Islet precursor cell (in vitro differentiated cells): ENCODE results near the gene HPS6.

ENCODE experiments used
- DNase-seq: peaks from one replicate; pipeline ENCODE4 v3.0.0-alpha.2; 2018

The HPS6 gene

DNA sequence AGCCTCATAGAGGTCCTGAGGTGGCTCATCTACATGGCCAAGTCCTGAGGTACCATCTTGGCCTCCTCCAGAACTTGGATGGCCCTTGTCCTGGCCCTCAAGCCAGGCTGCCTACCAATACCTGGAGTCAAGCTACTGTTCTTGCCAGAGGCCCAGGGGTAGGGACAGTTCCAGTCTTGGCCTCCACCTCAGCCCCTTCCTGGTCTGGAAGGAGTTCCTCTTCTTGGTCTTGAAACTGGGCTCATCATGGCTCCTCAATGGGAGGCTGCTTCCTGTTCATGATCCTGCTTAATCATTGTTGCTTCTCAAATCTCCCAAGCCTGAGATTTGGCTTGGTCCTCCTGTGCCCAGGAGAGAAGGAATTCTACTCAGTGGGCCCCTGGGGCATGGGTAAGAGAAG lies 3.9 kb downstream of the HPS6 start:
- no peak for DNase-seq

DNA sequence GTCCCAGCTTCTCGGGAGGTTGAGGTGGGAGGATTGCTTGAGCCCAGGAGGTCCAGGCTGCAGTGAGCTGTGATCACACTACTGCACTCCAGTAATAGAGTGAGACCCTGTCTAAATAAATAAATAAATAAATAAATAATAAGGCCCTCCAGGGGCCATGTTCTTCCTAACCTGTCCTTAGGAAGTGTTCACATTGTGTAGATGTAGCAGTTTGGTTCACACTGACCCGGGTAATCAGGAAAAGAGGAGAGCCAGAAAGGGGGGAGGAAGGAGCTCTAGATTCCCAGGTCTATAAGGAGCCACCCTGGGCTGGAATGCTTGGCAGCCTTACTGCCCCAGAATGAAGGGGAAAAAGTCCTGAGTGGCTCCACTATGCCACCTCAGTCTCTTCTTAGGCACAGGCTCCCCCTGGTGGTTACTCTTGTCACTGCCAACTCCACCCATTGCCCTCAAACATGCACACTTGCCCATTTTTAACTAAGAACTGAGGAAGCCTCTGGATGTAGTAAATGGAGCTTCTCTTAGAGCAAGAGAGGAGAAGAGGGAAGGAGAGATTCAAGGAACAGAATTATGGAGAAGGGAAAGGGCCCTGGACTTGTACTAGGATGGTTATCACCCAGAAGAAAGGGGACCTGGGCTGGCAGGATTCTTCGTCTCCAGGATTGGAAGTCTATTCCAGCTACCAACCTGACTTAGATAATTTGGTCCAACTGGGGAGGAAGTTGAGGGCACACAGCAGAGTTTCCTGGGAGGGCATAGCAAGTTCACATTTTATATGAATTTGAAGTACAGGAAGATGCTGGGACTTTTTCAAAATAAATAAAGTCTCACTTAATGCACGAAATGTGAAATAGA lies 7.8 kb downstream of the HPS6 start:
- DNase-seq, result peak; percentile 86

DNA sequence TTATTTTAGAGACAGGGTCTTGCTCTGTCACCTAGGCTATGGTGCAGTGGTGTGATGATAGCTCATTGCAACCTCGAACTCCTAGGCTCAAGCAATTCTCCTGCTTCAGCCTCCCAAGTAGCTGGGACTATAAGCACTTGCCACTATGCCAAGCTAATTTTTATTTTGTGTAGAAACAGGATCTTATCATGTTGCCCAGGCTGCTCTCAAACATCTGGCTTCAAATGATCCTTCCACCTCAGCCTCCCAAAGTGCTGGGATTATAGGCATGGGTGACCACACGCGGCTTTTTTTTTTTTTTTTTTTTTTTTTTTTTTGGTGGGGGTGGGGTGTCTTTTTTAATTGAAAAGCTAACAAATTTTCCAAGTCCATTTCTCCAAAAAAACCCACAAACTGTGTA lies 18.4 kb downstream of the HPS6 start:
- DNase-seq, result no peak

DNA sequence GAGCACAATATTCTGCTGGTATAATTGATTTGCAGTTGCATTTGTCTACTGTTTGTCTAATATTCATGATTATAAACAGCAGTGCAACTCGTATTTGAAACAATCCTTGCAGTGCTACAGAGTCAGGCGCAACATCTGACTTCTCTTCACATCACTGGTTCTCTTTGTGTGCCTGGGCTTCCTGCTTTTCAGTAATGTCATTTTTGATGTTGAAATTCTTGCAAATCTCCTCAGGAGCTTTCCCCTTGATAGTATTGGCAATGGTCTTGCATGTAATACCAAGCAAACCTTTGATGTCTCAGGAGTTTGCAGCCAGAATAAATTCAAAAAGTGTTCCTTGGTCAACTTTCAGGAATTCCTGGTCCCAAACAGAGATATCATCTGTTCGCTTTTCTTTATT lies 20.2 kb downstream of the HPS6 start:
- DNase-seq, result no peak

DNA sequence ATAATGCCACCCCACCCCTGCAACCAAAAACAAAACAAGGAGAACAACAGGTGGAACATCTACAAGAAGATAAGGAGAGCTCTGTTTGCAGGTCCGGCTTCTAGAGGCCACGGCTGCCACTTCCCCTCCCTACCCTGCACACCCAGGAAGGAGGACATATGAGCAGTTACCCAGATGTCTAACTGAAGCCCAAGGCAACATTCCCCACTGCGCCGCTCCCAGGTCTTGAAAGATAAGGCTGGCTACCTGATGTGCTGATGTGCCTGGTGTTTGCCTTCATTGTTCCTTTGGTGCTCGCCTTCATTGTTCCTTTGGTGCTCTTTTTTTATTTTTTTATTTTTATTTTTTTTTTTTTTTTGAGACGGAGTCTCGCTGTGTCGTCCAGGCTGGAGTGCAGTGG lies 21.0 kb downstream of the HPS6 start:
- no peak for DNase-seq

DNA sequence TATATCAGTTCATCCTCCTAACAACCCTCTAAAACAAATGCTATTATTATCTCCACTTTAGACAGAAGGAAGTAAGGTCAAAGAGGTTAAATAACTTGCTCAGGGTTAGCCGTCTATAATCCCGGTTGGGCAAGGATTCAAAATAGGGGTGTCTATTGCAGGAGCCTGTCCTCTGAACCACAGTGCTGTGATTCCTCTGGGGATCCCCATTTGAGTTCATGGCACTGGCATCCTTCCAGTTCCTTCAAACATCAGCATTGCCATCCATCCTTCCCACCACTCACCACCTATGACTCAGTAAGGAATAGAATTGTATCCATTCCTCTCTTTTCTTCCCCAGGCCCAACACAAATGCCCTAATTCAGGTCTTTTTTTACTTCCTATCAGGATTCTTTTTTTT lies 25.6 kb downstream of the HPS6 start:
- DNase-seq, result no peak

DNA sequence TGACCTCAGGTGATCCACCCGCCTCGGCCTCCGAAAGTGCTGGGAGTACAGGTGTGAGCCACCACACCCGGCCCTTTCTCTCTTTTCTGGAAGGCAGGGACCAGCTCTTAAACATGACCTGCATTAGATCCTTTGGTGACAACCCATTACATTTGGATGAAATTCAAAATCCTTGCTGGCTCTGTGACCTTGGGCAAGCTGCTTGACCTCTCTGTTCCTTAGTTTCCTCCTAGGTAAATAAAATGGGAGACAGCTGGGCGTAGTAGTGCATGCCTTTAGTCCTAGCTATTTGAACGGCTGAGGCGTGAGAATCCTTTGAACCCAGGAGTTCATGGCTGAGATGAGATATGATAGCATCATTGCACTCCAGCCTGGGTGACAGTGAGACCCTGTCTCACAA lies 31.3 kb downstream of the HPS6 start:
- no peak for DNase-seq

DNA sequence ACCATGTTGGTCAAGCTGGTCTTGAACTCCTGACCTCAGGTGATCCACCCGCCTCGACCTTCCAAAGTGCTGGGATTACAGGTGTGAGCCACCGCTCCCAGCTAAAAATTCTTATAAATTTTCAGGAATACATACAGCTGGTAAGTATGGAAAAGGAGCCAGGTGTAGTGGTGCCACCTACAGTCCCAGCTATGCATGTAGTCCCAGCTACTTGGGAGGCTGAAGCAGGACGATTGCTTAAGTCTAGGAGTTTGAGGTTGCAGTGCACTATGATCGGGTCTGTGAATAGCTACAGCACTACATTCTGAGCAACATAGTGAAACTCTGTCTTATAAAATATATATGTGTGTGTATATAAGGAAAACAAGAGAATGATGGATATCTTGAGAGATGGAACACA lies 36.0 kb downstream of the HPS6 start:
- no peak for DNase-seq

DNA sequence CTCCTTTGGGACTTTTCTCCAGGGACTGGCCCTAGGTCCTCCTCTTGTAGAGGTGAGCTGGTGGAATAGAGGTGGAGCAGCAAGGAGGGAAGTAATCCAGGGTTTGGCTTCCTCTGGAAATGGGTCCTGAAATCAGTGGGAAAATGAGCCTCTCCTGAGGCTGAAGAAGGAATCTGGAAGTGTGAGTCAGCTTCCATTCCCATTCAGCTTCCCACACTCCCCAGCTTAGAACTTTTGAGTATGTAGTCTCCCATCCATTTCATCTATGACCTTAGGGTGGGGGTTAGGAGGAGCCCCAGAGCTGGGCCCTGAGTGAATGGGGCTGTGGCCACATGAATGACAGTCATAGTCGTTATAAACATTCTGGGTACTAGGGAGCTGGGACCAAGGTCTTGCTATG lies 37.3 kb downstream of the HPS6 start:
- no peak for DNase-seq

DNA sequence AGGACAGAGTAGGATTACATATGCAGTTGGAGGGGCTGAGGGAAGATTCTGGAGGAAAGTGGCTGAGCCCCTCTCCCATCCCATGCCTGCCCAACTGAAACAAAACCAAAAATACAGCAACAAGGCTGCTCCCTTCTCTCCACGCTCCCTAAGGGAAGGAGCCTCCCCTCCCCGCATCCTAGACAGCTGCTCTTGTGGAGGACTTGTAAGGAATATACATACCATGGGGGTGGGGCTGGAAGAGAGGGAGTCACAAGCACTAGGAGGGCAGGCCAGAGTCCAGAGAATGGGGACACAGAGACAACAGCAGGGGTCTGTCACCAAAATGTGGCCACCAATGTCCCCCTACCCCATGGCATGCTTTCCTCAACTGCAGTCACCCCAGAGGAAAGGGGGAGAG lies 41.8 kb downstream of the HPS6 start:
- no peak for DNase-seq

DNA sequence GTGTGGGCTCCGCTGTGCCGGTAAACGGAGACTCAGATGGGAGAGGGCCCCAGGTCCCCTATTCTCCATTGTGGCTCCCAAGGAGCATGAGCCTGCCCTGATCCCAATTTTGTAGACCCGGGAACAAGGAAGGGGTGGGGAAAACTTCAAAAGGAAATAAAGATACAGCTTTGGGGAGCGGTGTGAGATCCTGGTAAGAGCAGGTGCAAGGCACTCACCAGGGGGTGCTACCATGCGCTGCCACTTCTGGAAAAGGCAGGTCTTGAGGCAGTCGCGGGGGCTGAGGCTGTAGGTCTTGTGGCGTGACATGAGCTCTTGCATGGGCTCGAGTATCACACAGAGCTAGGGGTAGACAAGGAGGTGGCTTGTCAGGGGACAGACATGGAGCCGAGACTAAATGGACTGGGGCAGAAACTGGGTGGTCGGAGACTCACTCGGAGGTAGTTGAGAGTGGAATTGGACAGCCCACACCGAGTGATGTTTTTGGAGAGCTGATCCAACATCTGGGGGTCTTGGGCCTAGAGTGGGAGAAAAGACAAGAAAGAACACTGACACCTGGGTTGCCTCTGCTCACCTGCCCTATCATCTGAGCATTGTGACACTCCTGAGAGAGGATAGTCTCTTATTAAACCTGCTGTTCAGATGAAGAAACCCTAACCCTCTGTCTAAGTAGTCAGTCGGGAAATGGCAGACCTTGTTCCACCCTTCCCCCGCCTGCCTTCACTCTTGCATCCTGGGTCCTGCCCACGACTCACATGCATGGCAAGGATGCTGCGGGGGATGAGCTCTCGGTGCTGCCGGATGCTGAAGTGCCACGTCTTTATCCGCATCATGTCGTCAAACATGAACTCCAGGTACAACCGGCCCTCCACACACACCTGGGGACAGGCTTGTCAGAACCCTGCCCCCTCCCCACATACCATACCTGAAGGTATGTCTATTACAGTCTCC lies 44.3 kb downstream of the HPS6 start:
- DNase-seq, result no peak

DNA sequence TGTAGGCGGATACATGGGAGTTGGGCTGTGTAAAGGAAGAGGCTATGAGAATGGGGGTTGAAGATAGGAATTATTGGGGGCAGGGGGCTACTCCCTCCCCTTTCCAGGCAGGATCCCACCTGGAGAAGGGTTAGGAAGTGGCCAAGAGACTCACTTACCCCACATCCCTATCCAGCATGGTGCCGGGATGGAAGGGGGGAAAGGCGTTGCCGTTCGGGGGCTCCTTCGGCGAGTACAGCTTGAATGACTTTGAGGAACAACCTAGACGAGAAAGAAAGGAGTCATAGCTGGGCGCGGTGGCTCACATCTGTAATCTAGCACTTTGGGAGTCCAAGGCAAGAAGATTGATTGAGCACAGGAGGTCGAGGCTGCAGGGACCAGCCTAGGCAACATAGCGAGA lies 46.1 kb downstream of the HPS6 start:
- no peak for DNase-seq

DNA sequence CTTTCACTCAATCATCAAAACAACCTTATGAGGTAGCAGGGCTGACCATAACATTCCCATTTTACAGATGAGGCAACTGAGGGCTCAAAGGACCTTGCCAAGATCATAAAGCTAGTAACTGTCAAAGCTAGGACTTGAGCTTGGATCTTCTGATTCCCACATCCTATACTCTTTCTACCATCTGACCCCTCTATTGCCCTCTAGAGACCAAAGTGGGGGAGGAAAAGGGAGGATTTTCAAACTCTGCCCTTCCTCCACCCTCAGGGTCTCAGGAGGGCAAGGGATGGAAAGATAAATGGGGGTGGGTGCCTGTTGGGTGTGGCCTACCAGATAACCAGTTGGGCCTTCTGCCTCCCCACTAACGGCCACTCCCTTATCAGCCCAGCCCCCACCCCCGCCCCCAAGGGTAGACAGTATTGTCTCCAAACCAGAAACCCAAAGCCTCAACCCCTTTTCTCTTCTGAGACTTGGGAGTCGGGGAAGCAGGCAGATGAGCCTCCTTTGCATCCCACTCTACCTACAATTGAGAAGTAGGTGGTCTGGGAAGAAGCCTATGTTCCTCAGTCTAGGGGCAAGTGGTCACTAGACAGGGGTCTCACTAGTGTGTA lies 47.2 kb downstream of the HPS6 start:
- DNase-seq, result no peak

DNA sequence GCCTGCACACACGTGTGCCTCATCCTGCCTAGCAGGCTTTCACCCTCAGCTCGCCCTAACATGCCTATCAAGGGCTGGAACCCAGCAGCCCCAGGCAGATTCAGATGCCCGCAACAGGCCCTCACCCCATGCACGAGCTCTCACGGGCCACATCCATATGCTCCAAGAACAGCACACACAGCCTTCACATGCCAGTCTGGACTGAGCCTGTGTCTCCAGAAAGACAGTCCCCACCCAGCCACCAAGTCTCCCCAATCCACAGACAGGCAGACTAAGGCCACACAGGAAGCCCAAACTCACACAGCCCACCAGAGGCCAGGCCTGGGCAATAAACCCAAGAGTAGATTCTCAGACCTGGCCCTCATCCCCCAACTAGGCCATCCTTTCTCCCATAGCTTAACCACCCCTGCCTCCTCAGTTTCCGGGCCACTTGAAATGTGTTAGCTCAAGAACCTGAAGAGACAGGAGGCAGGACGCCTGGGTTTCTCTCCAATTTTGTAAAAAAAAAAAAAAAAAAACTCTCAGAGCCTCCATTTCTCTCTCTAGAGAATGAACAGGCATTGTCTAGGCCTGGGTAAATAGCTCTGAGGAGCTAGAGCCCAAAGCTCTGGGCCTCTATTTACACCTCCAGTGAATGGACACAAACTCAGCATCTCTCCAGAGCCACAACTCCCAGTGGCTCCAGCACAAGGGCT lies 48.3 kb downstream of the HPS6 start:
- DNase-seq, result no peak

DNA sequence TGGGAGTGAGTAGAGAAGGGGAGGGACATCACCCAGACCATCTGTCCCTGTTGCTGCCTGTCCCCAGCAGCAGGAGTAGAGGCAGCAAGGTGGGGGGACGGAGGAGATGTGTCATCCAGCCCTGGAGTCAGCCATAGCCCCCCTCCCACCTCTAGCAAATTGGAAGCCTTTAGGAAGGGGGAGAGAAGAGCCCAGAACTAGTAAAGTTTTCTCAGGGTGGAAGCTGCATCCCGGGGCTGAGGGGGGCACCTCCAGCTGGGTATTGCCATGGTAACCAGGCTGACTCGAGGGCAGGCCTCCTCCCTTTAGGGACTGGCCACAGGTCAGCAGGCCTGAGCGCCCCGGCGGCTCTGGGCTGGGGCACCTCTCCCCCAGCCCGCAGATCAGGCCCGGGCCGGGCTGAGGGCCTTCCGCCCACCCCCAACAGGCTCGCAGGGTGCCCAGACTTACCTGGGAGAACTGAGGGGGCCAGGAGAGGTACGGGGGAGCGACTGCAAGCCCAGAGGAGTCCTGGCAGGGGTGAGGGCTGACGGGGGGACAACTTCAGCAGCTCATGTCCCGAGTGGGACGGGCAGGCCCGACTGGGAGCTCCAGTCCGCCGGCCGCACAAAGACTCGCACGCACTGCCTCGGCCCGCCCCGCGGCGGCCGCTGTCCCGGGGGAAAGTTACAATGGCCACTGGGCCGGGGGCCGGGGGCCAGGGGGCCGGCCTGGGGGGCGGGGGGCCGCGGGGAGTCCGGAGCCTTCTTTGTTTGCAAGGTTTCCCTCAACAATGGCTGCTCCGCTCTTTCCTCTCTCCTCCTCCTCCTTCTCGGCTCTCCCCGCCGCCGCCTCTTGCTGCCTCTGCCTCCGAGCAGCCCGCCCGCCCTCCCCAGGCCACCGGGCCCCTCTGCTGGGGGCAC lies 49.1 kb downstream of the HPS6 start:
- DNase-seq, result peak; percentile 66

DNA sequence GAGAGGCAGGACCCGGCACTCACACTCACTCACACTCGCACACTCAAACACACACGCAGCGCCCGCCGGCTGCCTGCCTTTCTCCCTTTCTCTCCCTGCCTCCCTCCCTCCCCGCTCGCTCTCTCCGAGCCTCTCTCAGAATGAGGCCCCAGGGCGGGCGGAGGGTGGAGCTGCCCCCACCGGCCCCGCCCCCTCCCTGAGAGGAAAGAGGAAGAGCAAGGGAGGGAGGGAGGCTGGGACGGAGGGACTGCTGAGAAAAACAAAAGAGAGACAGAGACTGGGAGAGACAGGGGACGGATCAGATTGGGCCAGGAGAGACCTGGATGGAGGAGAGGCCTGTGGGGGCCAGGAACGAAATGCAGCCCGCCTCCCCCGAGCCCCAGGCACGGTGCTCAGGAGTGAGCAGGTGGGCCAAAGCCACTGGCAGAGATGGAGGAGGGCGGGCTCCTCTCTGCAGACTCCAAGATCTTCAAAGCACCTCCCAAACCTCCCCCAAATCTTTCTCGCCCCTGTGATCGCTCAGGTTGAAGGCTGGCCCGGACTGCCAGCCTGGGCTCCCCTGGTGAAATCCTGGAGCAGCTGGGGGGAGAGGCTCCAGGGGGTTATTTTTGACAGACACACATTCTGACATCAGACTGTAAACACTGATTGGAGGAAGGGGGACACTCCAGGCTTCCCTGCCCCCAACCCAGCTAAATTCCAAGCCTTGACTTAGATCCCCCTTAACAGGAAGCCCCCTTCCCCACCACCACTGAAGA lies 49.9 kb downstream of the HPS6 start:
- peak; percentile 96 for DNase-seq

DNA sequence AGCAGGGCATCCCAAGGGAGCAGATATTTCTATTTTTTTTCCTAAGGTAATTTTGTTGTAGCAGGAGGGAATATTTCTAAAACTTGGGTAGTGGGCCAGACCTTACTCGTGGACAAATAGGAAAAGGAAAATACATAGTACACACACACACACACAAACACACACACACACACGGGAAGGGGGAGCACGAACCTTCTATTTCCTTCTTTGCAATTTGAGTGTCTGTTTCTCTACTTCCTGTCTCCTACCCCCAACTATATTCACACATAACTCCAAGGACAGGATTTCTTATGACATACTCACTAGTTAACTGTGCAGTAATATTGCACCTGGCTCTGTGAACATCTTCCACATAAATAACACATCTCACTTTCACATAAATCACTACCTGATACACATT lies 50.6 kb downstream of the HPS6 start:
- DNase-seq, result no peak

DNA sequence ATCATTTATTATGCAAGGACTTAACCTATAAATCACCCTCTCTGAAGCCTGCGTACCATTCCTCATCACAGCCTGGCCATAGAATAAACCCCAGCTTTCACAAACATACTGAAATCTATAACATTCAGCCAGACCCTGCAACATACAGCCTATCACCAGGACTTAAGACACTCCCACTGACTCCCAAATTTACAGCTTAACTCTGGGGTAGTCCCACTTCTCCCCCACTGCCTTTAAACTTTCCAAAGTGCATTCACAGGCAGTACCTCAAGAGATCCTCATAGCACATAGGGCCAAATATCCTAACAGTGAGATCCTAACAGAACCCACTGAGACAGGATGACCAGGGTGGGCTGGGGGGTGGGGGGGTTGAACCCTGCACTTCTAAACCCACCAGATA lies 51.5 kb downstream of the HPS6 start:
- no peak for DNase-seq
